GM18517 (cell line): ENCODE results near the gene ADRA1B.

Experiments
- ATAC-seq: cut with Tn5 transposase; IDR thresholded peaks from one replicate; pipeline ENCODE4 v1.9.1; 2021; ENCODE audit warnings: mild to moderate bottlenecking, moderate library complexity; ENCODE audit not compliant: unreplicated experiment

The ADRA1B gene

GRCh38 chr5:159901308-159901707 is 15.0 kb upstream of the ADRA1B start:
- no peak for ATAC-seq

- ATAC-seq = no peak
These were observed 14.5 kb upstream of the ADRA1B start for GRCh38 chr5:159901772-159902171.

- ATAC-seq = no peak
These were observed 13.7 kb upstream of the ADRA1B start for GRCh38 chr5:159902444-159903121.

- no peak for ATAC-seq
These were observed 13.2 kb upstream of the ADRA1B start for GRCh38 chr5:159903131-159903530.

- no peak for ATAC-seq
These were observed 11.4 kb upstream of the ADRA1B start for GRCh38 chr5:159904874-159905273.

- no peak for ATAC-seq
These were observed 10.8 kb upstream of the ADRA1B start for GRCh38 chr5:159905496-159905895.

GRCh38 chr5:159906463-159906862 is 9.8 kb upstream of the ADRA1B start:
- ATAC-seq = no peak

GRCh38 chr5:159906943-159907342 is 9.3 kb upstream of the ADRA1B start:
- ATAC-seq = no peak

- no peak for ATAC-seq
These were observed 8.3 kb upstream of the ADRA1B start for GRCh38 chr5:159907689-159908590.

GRCh38 chr5:159908591-159908940 is 7.7 kb upstream of the ADRA1B start:
- no peak for ATAC-seq

GRCh38 chr5:159909126-159909525 is 7.2 kb upstream of the ADRA1B start:
- ATAC-seq = no peak

- no peak for ATAC-seq
These were observed 6.0 kb upstream of the ADRA1B start for GRCh38 chr5:159910207-159910842.

- ATAC-seq = no peak
These were observed 5.4 kb upstream of the ADRA1B start for GRCh38 chr5:159910843-159911229.

GRCh38 chr5:159911349-159911748 is 4.9 kb upstream of the ADRA1B start:
- ATAC-seq = no peak

GRCh38 chr5:159912033-159912800 is 4.1 kb upstream of the ADRA1B start:
- ATAC-seq = no peak

GRCh38 chr5:159913048-159913447 is 3.2 kb upstream of the ADRA1B start:
- ATAC-seq = no peak

- no peak for ATAC-seq
These were observed 2.8 kb upstream of the ADRA1B start for GRCh38 chr5:159913501-159913900.

GRCh38 chr5:159916841-159917761 is 819 bp downstream of the ADRA1B start:
- ATAC-seq = no peak

- ATAC-seq = no peak
These were observed 1.7 kb downstream of the ADRA1B start for GRCh38 chr5:159917994-159918393.

GRCh38 chr5:159921721-159922120 is 5.4 kb downstream of the ADRA1B start:
- no peak for ATAC-seq
